ENCODE results near the gene SYCP2.
"Not testable (repeated sequence)": the region's sequence is repeated elsewhere in the genome, so short reads cannot be mapped to it uniquely, and the experiment has no call there.

The SYCP2 gene

GRCh38 chr20:59931511-59932312 lies 1.7 kb downstream of the SYCP2 start:
- intact Hi-C loops (cut with DNase I), result loop anchor here (10.0 kb wide), 1 partner anchor 147 kb away; no protein-coding TSS in a partner anchor
- no peak for DNase-seq

- intact Hi-C loops (cut with DNase I), result no loop called here
Measured at GRCh38 chr20:59925899-59926298, 7.5 kb downstream of the SYCP2 start.

GRCh38 chr20:59925359-59925758 lies 8.1 kb downstream of the SYCP2 start:
- intact Hi-C loops (cut with DNase I), result no loop called here

More at GRCh38 chr20:59925899-59926298, 7.5 kb downstream of the SYCP2 start:
- DNase-seq, result no peak

GRCh38 chr20:59923514-59923913 lies 9.9 kb downstream of the SYCP2 start:
- no peak for DNase-seq
- intact Hi-C loops (cut with DNase I), result no loop called here

More at GRCh38 chr20:59925359-59925758, 8.1 kb downstream of the SYCP2 start:
- no peak for DNase-seq

GRCh38 chr20:59920944-59921343 lies 12.5 kb downstream of the SYCP2 start:
- DNase-seq, result no peak
- intact Hi-C loops (cut with DNase I), result no loop called here

GRCh38 chr20:59912609-59913008 lies 20.8 kb downstream of the SYCP2 start:
- intact Hi-C loops (cut with DNase I), result no loop called here
- DNase-seq, result no peak

GRCh38 chr20:59911041-59911440 lies 22.4 kb downstream of the SYCP2 start:
- intact Hi-C loops (cut with DNase I), result no loop called here
- DNase-seq, result no peak

- DNase-seq, result no peak
- intact Hi-C loops (cut with DNase I), result no loop called here
Measured at GRCh38 chr20:59908855-59909254, 24.6 kb downstream of the SYCP2 start.

- intact Hi-C loops (cut with DNase I), result no loop called here
- DNase-seq, result no peak
Measured at GRCh38 chr20:59903621-59904020, 29.8 kb downstream of the SYCP2 start.

GRCh38 chr20:59902470-59902869 lies 31.0 kb downstream of the SYCP2 start:
- intact Hi-C loops (cut with DNase I), result no loop called here
- no peak for DNase-seq

GRCh38 chr20:59895908-59896307 lies 37.5 kb downstream of the SYCP2 start:
- no peak for DNase-seq
- intact Hi-C loops (cut with DNase I), result no loop called here

- DNase-seq, result no peak
- intact Hi-C loops (cut with DNase I), result no loop called here
Measured at GRCh38 chr20:59891581-59891980, 41.9 kb downstream of the SYCP2 start.

- DNase-seq; intact Hi-C loops (cut with DNase I): not testable (repeated sequence)
Measured at GRCh38 chr20:59890035-59890434, 43.4 kb downstream of the SYCP2 start.

- intact Hi-C loops (cut with DNase I), result no loop called here
Measured at GRCh38 chr20:59888050-59888449, 45.4 kb downstream of the SYCP2 start.

GRCh38 chr20:59884494-59884893 lies 48.9 kb downstream of the SYCP2 start:
- intact Hi-C loops (cut with DNase I), result no loop called here
- no peak for DNase-seq

More at GRCh38 chr20:59888050-59888449, 45.4 kb downstream of the SYCP2 start:
- DNase-seq, result no peak

- intact Hi-C loops (cut with DNase I), result no loop called here
- no peak for DNase-seq
Measured at GRCh38 chr20:59880198-59880597, 53.2 kb downstream of the SYCP2 start.

- intact Hi-C loops (cut with DNase I), result no loop called here
- DNase-seq, result no peak
Measured at GRCh38 chr20:59873409-59873808, 60.0 kb downstream of the SYCP2 start.

- no peak for DNase-seq
- intact Hi-C loops (cut with DNase I), result no loop called here
Measured at GRCh38 chr20:59871096-59871495, 62.3 kb downstream of the SYCP2 start.

GRCh38 chr20:59866338-59866737 lies 67.1 kb downstream of the SYCP2 start:
- intact Hi-C loops (cut with DNase I), result no loop called here
- no peak for DNase-seq

- no peak for DNase-seq
- intact Hi-C loops (cut with DNase I), result no loop called here
Measured at GRCh38 chr20:59864726-59865125, 68.7 kb downstream of the SYCP2 start.

- intact Hi-C loops (cut with DNase I), result no loop called here
- no peak for DNase-seq
Measured at GRCh38 chr20:59863058-59863457, 70.4 kb downstream of the SYCP2 start.
